Thoracic aorta (tissue), 2 donors: Measurements from ENCODE around the gene AMOT. TPM values are rescaled to one million over a fixed set of nuclear protein-coding genes. Genes with fewer than 3 reads are reported as not detected.

Experiments
- ATAC-seq: fragments of 150-250 bp; one replicate; pipeline ENCODE4 v1.8.0; 2017; ENCODE audit warnings: low read depth; ENCODE audit not compliant: insufficient number of reproducible peaks, low FRiP score
- DNase-seq: peaks from one replicate; pipeline ENCODE4 v3.0.0-alpha.2; 2020; ENCODE audit warnings: low spot score
- H3K27ac ChIP-seq, 2 donors: fragments of 200-600 bp; sonication (generic); 1 replicate in 1 of 2; 2 replicates in 1 of 2; pipeline ENCODE4 v1.5.1; 2016; ENCODE audit warnings: mild to moderate bottlenecking in 2 of 2, moderate library complexity in 2 of 2
- H3K27me3 ChIP-seq: fragments of 200-600 bp; sonication (generic); replicated peaks from 2 replicates; pipeline ENCODE4 v1.6.0; 2016; ENCODE audit warnings: mild to moderate bottlenecking; ENCODE audit not compliant: insufficient read depth
- H3K36me3 ChIP-seq: fragments of 200-600 bp; sonication (generic); one replicate; pipeline ENCODE4 v1.5.1; 2016
- H3K4me1 ChIP-seq, 2 donors: fragments of 200-600 bp; sonication (generic); 1 replicate in 1 of 2; 2 replicates in 1 of 2; pipeline versions ENCODE4 v1.5.1 to v1.6.0; 2016; ENCODE audit warnings: low read depth in 2 of 2, mild to moderate bottlenecking in 1 of 2; ENCODE audit not compliant: control insufficient read depth in 1 of 2
- H3K4me3 ChIP-seq: fragments of 200-600 bp; sonication (generic); 2 replicates; pipeline ENCODE4 v1.5.1; 2016; ENCODE audit warnings: mild to moderate bottlenecking
- H3K9me3 ChIP-seq: fragments of 200-600 bp; sonication (generic); 2 replicates; pipeline ENCODE4 v1.5.1; 2016
- CTCF ChIP-seq: fragments of 200-600 bp; sonication (generic); IDR thresholded peaks from one replicate; pipeline ENCODE4 v1.5.1; 2019; ENCODE audit warnings: antibody characterized with exemption
- total RNA-seq, 2 donors: library from RNA; depleted of rRNA; stranded (reverse); fragments of >200 nt; gene quantifications; one replicate each; pipeline versions ENCODE4 v1.1.0 to v1.2.3, GENCODE V29; 2016

AMOT gene
- total RNA-seq, 2 donors from 2014 or later: 27.8 to 55.2 TPM

- no peak for ATAC-seq
- Histone ChIP-seq H3K4me1 (no peaks in the 10 kb centered on the region), H3K36me3 (no peaks in the 10 kb centered on the region), H3K4me3 (no peak overlapping the region), H3K27ac (no peak overlapping the region), H3K27me3 (no peaks in the 10 kb centered on the region), H3K9me3 (no peaks in the 10 kb centered on the region)
- no peak for TF ChIP-seq CTCF
- DNase-seq: no peak
These were observed 81.1 kb downstream of the AMOT start for GRCh38 chrX:112759512-112759911.

GRCh38 chrX:112757946-112758345 is 82.7 kb downstream of the AMOT start:
- TF ChIP-seq CTCF: no peak
- no peaks in the 10 kb centered on the region for H3K9me3 ChIP-seq
- H3K4me1 ChIP-seq: no peaks in the 10 kb centered on the region
- no peaks in the 10 kb centered on the region for H3K27me3 ChIP-seq
- no peaks in the 10 kb centered on the region for H3K36me3 ChIP-seq
- DNase-seq (no peak), ATAC-seq (no peak)
- H3K4me3 ChIP-seq: no peak overlapping the region
- no peak overlapping the region for H3K27ac ChIP-seq

- Histone ChIP-seq H3K9me3 (no peaks in the 10 kb centered on the region), H3K4me3 (no peak overlapping the region), H3K36me3 (no peaks in the 10 kb centered on the region), H3K27me3 (no peaks in the 10 kb centered on the region), H3K4me1 (no peaks in the 10 kb centered on the region), H3K27ac (no peak overlapping the region)
- ATAC-seq (no peak), DNase-seq (no peak)
- TF ChIP-seq CTCF: no peak
These were observed 87.5 kb downstream of the AMOT start for GRCh38 chrX:112753116-112753515.

DNA sequence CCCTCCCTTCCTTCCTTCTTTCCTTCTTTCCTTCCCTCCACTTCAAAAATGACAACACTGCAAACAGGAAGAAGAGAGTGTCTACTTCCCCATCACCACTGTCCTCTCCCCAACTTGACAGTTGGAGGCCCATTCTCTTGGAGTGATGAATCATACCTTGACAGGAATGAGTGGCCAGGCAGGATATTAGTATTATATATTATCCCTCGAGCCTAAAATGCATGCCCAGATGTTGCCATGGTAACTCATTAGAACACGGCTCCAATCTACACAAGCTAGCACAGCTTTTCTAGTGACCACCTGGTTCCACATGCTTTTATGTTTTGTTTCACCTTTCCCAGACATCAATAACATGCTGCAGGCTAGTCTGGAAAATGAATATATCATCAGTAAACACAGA is 89.6 kb downstream of the AMOT start:
- Histone ChIP-seq H3K27me3 (no peaks in the 10 kb centered on the region), H3K27ac (no peak overlapping the region), H3K4me1 (no peaks in the 10 kb centered on the region), H3K4me3 (no peak overlapping the region), H3K36me3 (no peaks in the 10 kb centered on the region), H3K9me3 (no peaks in the 10 kb centered on the region)
- DNase-seq (no peak), ATAC-seq (no peak)
- no peak for TF ChIP-seq CTCF

DNA sequence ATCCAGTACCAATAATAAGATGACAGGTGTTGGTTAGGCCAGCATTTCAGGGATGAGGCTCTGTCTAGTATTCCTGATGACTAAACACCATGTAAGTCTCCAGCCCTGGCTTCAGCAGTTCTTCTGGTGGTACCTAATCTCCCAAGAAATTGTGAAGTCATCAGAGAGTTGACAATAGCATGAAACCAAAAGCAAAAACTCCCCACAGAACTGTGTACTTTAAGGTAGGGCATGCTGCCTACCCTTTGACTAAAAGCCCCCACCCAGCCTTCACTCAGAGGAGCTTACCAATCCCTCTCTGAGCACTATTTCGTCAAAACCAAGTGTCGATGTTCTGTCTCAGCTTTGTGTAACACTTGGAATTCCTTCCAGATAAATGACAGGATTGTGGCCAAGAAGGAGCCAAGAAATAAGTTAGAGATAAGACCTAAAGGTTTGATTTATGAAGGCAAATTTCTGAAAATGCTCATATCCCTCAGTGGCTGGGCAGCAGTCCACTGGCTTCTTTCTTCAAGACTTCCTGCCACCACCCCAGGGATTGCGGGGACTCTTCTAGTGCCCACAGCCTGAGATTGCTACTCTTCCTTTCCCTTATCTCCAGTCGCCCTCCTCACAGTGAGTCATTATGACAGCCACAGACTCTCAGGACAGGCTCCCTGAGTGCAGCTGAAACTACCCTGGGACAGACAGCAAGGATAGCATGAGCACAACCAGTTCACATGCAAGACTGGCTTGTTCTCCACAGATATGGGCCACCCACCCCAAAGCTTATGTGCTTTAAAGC is 93.6 kb downstream of the AMOT start:
- Histone ChIP-seq H3K27me3 (no peaks in the 10 kb centered on the region), H3K4me1 (no peaks in the 10 kb centered on the region), H3K9me3 (no peaks in the 10 kb centered on the region), H3K27ac (no peak overlapping the region), H3K36me3 (no peaks in the 10 kb centered on the region), H3K4me3 (no peak overlapping the region)
- no peak for DNase-seq
- TF ChIP-seq CTCF: no peak
- no peak for ATAC-seq
